HepG2 (cell line): ENCODE measurements around the gene CLPSL2. TPM values are rescaled to one million over a fixed set of nuclear protein-coding genes. Genes with fewer than 3 reads are reported as not detected.

Experiments used
- ATAC-seq: fragments of 200-7000 bp; cut with Tn5 transposase; 3 replicates; pipeline ENCODE4 v1.9.1; 2020; ENCODE audit warnings: mild to moderate bottlenecking, moderate library complexity
- BruUV-seq: library from RNA; stranded (reverse); fragments of 400-500 nt; replicated peaks from 2 replicates; lab custom pipeline; 2021; lab: Mats Ljungman, UMichigan
- CTCF ChIA-PET: fragments of 300-600 bp; formaldehyde crosslinking; extraction: SDS; loops from one replicate; lab custom pipeline; 2021; ENCODE audit warnings: low total read pairs, inconsistent platforms, low intra/inter-chr PET ratio; lab: Yijun Ruan, JAX
- POLR2A ChIA-PET: fragments of 350-600 bp; sonication (Branson Sonifier 250); formaldehyde crosslinking; loops from one replicate; lab custom pipeline; 2020; ENCODE audit warnings: antibody characterized with exemption, inconsistent platforms; lab: Yijun Ruan, JAX
- DNase-seq: peaks from one replicate; pipeline ENCODE4 v3.0.0-alpha.2; 2015; ENCODE audit warnings: low spot score
- FAIRE-seq: peaks from 3 replicates; lab custom pipeline; 2011; peaks lifted over from hg19 to GRCh38; lab: Jason Lieb, UNC
- H2AFZ ChIP-seq: one replicate; pipeline ENCODE4 v1.6.1; 2011; ENCODE audit warnings: low read length, inconsistent platforms
- H3K27ac ChIP-seq: fragments of 300-600 bp; 3 replicates; pipeline ENCODE4 v1.8.0; 2011; ENCODE audit warnings: mixed run types, mild to moderate bottlenecking, mixed read lengths, low read length, inconsistent platforms; ENCODE audit not compliant: insufficient read depth; ENCODE audit errors: extremely low read length
- H3K27me3 ChIP-seq, 2 experiments: fragments of 200-600 bp in 1 of 2; 2 replicates in 1 of 2; 3 replicates in 1 of 2; pipeline versions ENCODE4 v1.6.0 to v1.8.0; 2011; ENCODE audit warnings: low read length in 2 of 2, mild to moderate bottlenecking in 2 of 2, moderate library complexity in 2 of 2, inconsistent platforms in 1 of 2; ENCODE audit not compliant: insufficient read depth in 2 of 2, control insufficient read depth in 1 of 2
- H3K36me3 ChIP-seq, 2 experiments: fragments of 200-600 bp in 1 of 2; replicated peaks in 1 of 2; 2 replicates in 1 of 2; 3 replicates in 1 of 2; pipeline versions ENCODE4 v1.5.1 to v1.8.0; 2011; ENCODE audit warnings: low read length in 2 of 2, inconsistent platforms in 1 of 2; ENCODE audit not compliant: insufficient read depth in 2 of 2, control insufficient read depth in 1 of 2
- H3K4me1 ChIP-seq: 2 replicates; pipeline ENCODE4 v1.5.1; 2012; ENCODE audit warnings: low read length, inconsistent platforms; ENCODE audit not compliant: insufficient read depth
- H3K4me2 ChIP-seq: 2 replicates; pipeline ENCODE4 v1.6.0; 2011; ENCODE audit warnings: low read depth, low read length, inconsistent platforms
- H3K4me3 ChIP-seq, 3 experiments: fragments of 200-600 bp in 1 of 3; sonication (generic), shearing (Covaris generic) in 1 of 3; replicated peaks in 1 of 3; 2 replicates each; pipeline ENCODE4 v1.5.1; 2011 to 2016; ENCODE audit warnings: low read length in 3 of 3, inconsistent platforms in 2 of 3, low read depth in 2 of 3, mild to moderate bottlenecking in 2 of 3, control low read depth in 1 of 3, mixed read lengths in 1 of 3; ENCODE audit not compliant: insufficient read depth in 1 of 3
- H3K79me2 ChIP-seq: one replicate; pipeline ENCODE4 v1.6.1; 2011; ENCODE audit warnings: low read length, inconsistent platforms; ENCODE audit not compliant: insufficient read depth
- H3K9ac ChIP-seq: 2 replicates; pipeline ENCODE4 v1.6.0; 2011; ENCODE audit warnings: mild to moderate bottlenecking, low read depth, low read length, inconsistent platforms; ENCODE audit not compliant: insufficient read depth
- H3K9me3 ChIP-seq: 2 replicates; pipeline ENCODE4 v1.5.1; 2012; ENCODE audit warnings: mild to moderate bottlenecking, low read length
- H4K20me1 ChIP-seq: 2 replicates; pipeline ENCODE4 v1.6.0; 2011; ENCODE audit warnings: inconsistent platforms, mild to moderate bottlenecking, low read length, moderate library complexity; ENCODE audit not compliant: insufficient read depth
- BATF2 ChIP-seq: sonication (generic); formaldehyde crosslinking; IDR thresholded peaks from 2 replicates; pipeline ENCODE4 v1.8.0; 2022; ENCODE audit warnings: mild to moderate bottlenecking, missing genetic modification reagents, moderate library complexity
- CENPX ChIP-seq: sonication (generic); formaldehyde crosslinking; IDR thresholded peaks from 2 replicates; pipeline ENCODE4 v1.9.0; 2021; ENCODE audit warnings: mild to moderate bottlenecking, missing genetic modification reagents, moderate library complexity
- MED8 ChIP-seq: sonication (generic); formaldehyde crosslinking; IDR thresholded peaks from 2 replicates; pipeline ENCODE4 v1.8.1; 2023; ENCODE audit warnings: mild to moderate bottlenecking, missing genetic modification reagents; ENCODE audit not compliant: insufficient replicate concordance
- NFYC ChIP-seq: IDR thresholded peaks from 2 replicates; pipeline ENCODE4 v1.6.1; 2016; ENCODE audit warnings: missing genetic modification reagents, missing compliant biosample characterization
- PRMT3 ChIP-seq: sonication (generic); formaldehyde crosslinking; IDR thresholded peaks from 2 replicates; pipeline ENCODE4 v1.8.1; 2022; ENCODE audit warnings: low read depth, mild to moderate bottlenecking, moderate library complexity, missing genetic modification reagents, borderline replicate concordance
- ZKSCAN8 ChIP-seq: IDR thresholded peaks from 2 replicates; pipeline ENCODE4 v1.6.1; 2016; ENCODE audit warnings: borderline replicate concordance, missing genetic modification reagents, missing compliant biosample characterization
- ZNF530 ChIP-seq: sonication (generic); formaldehyde crosslinking; IDR thresholded peaks from 2 replicates; pipeline ENCODE4 v1.5.0; 2020; ENCODE audit warnings: low read depth, mild to moderate bottlenecking, missing genetic modification reagents
- ZNF687 ChIP-seq: sonication (generic); formaldehyde crosslinking; IDR thresholded peaks from 2 replicates; pipeline ENCODE4 v1.5.1; 2020; ENCODE audit warnings: mild to moderate bottlenecking, missing genetic modification reagents, moderate library complexity
- ZSCAN12 ChIP-seq: sonication (generic); formaldehyde crosslinking; IDR thresholded peaks from 2 replicates; pipeline ENCODE4 v1.9.0; 2021; ENCODE audit warnings: mild to moderate bottlenecking, missing genetic modification reagents
- ZSCAN25 ChIP-seq: sonication (generic); formaldehyde crosslinking; IDR thresholded peaks from 2 replicates; pipeline ENCODE4 v1.8.0; 2022; ENCODE audit warnings: mild to moderate bottlenecking, missing genetic modification reagents
- WGBS: methylation state at CpG from one replicate; pipeline ENCODE4 v1.1.6; 2017; ENCODE audit warnings: low lambda C conversion rate; 5-methylcytosine and 5-hydroxymethylcytosine counted together
- in situ Hi-C: cut with HindIII; loops from 2 replicates; pipeline ENCODE4 v1.10.0; 2017; ENCODE audit warnings: low pct_unique_long_range_greater_than_20kb; ENCODE audit not compliant: extremely low pct_ligation_motif_present
- intact Hi-C: fragments of 100-400 bp; cut with micrococcal nuclease; formaldehyde crosslinking; loops from one replicate; pipeline ENCODE4 v1.10.0; 2022; ENCODE audit not compliant: unreplicated experiment
- polyA plus RNA-seq, 8 experiments: library from polyadenylated mRNA; depleted of rRNA in 3 of 8; stranded (reverse) in 7 of 8; unstranded in 1 of 8; fragments of >200 nt; fragmentation: Illumina TruSeq in 4 of 8; extraction: Trizol in 4 of 8; gene quantifications; 2 replicates each; pipeline versions ENCODE4 v1.2.1 to v1.2.3, GENCODE V29; 2011 to 2016; ENCODE audit warnings: low read depth in 4 of 8, missing spikeins in 1 of 8, mixed read lengths in 1 of 8; ENCODE audit not compliant: insufficient read depth in 1 of 8
- total RNA-seq, 5 experiments: library from RNA; depleted of rRNA; stranded (reverse); fragments of >200 nt; fragmentation: Illumina TruSeq; extraction: Trizol; gene quantifications; 2 replicates each; pipeline ENCODE4 v1.2.3, GENCODE V29; 2016; ENCODE audit warnings: low read depth in 1 of 5
- TF ChIP-seq, protein P1 (sequence below): sonication (generic); formaldehyde crosslinking; IDR thresholded peaks from 2 replicates; pipeline ENCODE4 v1.4.0; 2020; ENCODE audit warnings: missing genetic modification reagents

Gene CLPSL2
- total and polyA plus RNA-seq, 2 of the 13 experiments (the other 11 are each of a cell fraction or from before 2014, with no cell fraction given) = not detected

DNA sequence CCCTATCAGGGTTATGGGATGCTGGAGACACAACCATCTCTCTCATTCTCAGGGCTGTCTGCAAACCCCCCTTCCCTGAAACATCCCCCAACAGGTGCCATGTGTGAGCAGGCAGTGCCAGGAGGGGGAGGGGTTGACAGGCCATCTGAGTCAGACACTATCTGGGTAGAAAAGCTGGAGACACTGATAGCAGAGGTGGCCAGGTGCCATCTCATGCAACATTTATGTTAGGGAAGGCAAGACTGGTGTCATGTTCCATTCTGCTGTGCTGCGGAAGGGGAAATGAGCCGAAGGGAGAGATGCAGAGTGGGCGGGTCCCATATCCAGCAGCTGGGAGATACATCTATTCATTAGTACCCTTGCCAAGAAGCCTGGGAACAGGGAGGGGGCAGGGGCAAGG lies 32.3 kb downstream of the CLPSL2 start:
- no peak overlapping the region for H3K9ac ChIP-seq
- no peak overlapping the region for H3K27ac ChIP-seq
- no peaks in the 10 kb centered on the region for H3K79me2 ChIP-seq
- FAIRE-seq = no peak
- WGBS = 51% methylated on average over 3 of the region's 3 CpGs
- intact Hi-C loops = no loop called here
- ChIA-PET CTCF (no interaction called here), POLR2A (no interaction called here)
- H3K9me3 ChIP-seq = no peaks in the 10 kb centered on the region
- no peaks in the 10 kb centered on the region; the same call in 1 of the 2 replicates for H4K20me1 ChIP-seq
- no TSS peak for BruUV-seq
- no peak overlapping the region for H2AFZ ChIP-seq
- peaks cover 11% of the 10 kb centered on the region; the same call in 1 of the 2 replicates for H3K4me1 ChIP-seq
- H3K27me3 ChIP-seq = no peaks in the 10 kb centered on the region
- H3K36me3 ChIP-seq = no peaks in the 10 kb centered on the region
- in situ Hi-C loops = no loop called here
- ATAC-seq = no peak
- no peak for DNase-seq
- H3K4me2 ChIP-seq = no peak overlapping the region
- H3K4me3 ChIP-seq = no peak overlapping the region
- TF ChIP-seq ZSCAN12 (CRISPR knock-in tag) = no peak
- no peak for TF ChIP-seq ZNF530 (CRISPR knock-in tag)
- TF ChIP-seq PRMT3 = no peak
- TF ChIP-seq ZNF687 (CRISPR knock-in tag) = no peak
- no peak for TF ChIP-seq BATF2 (CRISPR knock-in tag)
- TF ChIP-seq MED8 (CRISPR knock-in tag) = no peak
- TF ChIP-seq, protein P1, sequence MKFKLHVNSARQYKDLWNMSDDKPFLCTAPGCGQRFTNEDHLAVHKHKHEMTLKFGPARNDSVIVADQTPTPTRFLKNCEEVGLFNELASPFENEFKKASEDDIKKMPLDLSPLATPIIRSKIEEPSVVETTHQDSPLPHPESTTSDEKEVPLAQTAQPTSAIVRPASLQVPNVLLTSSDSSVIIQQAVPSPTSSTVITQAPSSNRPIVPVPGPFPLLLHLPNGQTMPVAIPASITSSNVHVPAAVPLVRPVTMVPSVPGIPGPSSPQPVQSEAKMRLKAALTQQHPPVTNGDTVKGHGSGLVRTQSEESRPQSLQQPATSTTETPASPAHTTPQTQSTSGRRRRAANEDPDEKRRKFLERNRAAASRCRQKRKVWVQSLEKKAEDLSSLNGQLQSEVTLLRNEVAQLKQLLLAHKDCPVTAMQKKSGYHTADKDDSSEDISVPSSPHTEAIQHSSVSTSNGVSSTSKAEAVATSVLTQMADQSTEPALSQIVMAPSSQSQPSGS (CRISPR knock-in tag) = no peak
- TF ChIP-seq ZSCAN25 = no peak
- no peak for TF ChIP-seq NFYC (CRISPR knock-in tag)
- no peak for TF ChIP-seq ZKSCAN8 (CRISPR knock-in tag)
- TF ChIP-seq CENPX (CRISPR knock-in tag) = no peak
